OCI-LY1 (cell line): Measurements from ENCODE around the gene PPM1E.

Experiments used
- CTCF ChIP-seq: fragments of 200-600 bp; sonication (generic), shearing (Covaris generic); IDR thresholded peaks from 2 replicates; pipeline ENCODE4 v1.5.1; 2017; ENCODE audit warnings: mild to moderate bottlenecking, antibody characterized with exemption, low read length, moderate library complexity, mixed read lengths
- EZH2 ChIP-seq: fragments of 200-600 bp; sonication (generic), shearing (Covaris generic); IDR thresholded peaks from 2 replicates; pipeline ENCODE4 v1.8.0; 2017; ENCODE audit warnings: borderline replicate concordance, mixed run types, mild to moderate bottlenecking, antibody characterized with exemption, low read length, moderate library complexity, mixed read lengths

GRCh38 chr17:58917228-58917627 is 161.6 kb downstream of the PPM1E start:
- TF ChIP-seq CTCF: no peak
- TF ChIP-seq EZH2: no peak
